Stimulated activated CD8-positive, alpha-beta memory T cell treated with anti-CD3 and anti-CD28 coated beads, Interleukin-15, amount 100 ng/mL, for 4 hours (primary cell): Measurements from ENCODE around the gene CARS2.
"Not testable (repeated sequence)": the region's sequence is repeated elsewhere in the genome, so short reads cannot be mapped to it uniquely, and the experiment has no call there.

Experiments used
- DNase-seq, 2 donors: peaks; one replicate each; pipeline ENCODE4 v3.0.0-alpha.2; 2020; ENCODE audit warnings: low read depth in 2 of 2

The CARS2 gene

GRCh38 chr13:110706570-110707372 lies 855 bp upstream of the CARS2 start:
- no peak for DNase-seq

GRCh38 chr13:110705356-110705825 lies 525 bp downstream of the CARS2 start:
- DNase-seq: no peak

- DNase-seq: no peak
Measured at GRCh38 chr13:110702591-110703526, 3.1 kb downstream of the CARS2 start.

- DNase-seq: no peak
Measured at GRCh38 chr13:110702089-110702488, 3.8 kb downstream of the CARS2 start.

- DNase-seq: not testable (repeated sequence)
Measured at GRCh38 chr13:110701061-110701460, 4.9 kb downstream of the CARS2 start.

- DNase-seq: no peak
Measured at GRCh38 chr13:110700641-110701040, 5.3 kb downstream of the CARS2 start.

GRCh38 chr13:110700186-110700585 lies 5.7 kb downstream of the CARS2 start:
- DNase-seq: no peak

GRCh38 chr13:110699148-110700145 lies 6.5 kb downstream of the CARS2 start:
- no peak for DNase-seq

- DNase-seq: no peak
Measured at GRCh38 chr13:110698689-110699088, 7.2 kb downstream of the CARS2 start.

GRCh38 chr13:110697842-110698241 lies 8.1 kb downstream of the CARS2 start:
- no peak for DNase-seq

- no peak for DNase-seq
Measured at GRCh38 chr13:110696776-110697175, 9.1 kb downstream of the CARS2 start.

GRCh38 chr13:110695774-110696173 lies 10.1 kb downstream of the CARS2 start:
- DNase-seq: not testable (repeated sequence)

GRCh38 chr13:110690516-110690915 lies 15.4 kb downstream of the CARS2 start:
- no peak for DNase-seq

GRCh38 chr13:110689711-110690110 lies 16.2 kb downstream of the CARS2 start:
- no peak for DNase-seq

GRCh38 chr13:110689041-110689440 lies 16.9 kb downstream of the CARS2 start:
- no peak for DNase-seq

GRCh38 chr13:110687736-110688135 lies 18.2 kb downstream of the CARS2 start:
- DNase-seq: no peak

GRCh38 chr13:110685305-110686020 lies 20.5 kb downstream of the CARS2 start:
- no peak for DNase-seq

- DNase-seq: no peak
Measured at GRCh38 chr13:110684388-110685056, 21.4 kb downstream of the CARS2 start.

GRCh38 chr13:110683921-110684320 lies 22.0 kb downstream of the CARS2 start:
- no peak for DNase-seq
